Measurements from ENCODE around the gene AKAP8L. TPM values are rescaled to one million over a fixed set of nuclear protein-coding genes. Genes with fewer than 3 reads are reported as not detected.

The AKAP8L gene
- total and polyA plus RNA-seq, 12 donors: 48.3 to 652 (median 131) TPM

DNA sequence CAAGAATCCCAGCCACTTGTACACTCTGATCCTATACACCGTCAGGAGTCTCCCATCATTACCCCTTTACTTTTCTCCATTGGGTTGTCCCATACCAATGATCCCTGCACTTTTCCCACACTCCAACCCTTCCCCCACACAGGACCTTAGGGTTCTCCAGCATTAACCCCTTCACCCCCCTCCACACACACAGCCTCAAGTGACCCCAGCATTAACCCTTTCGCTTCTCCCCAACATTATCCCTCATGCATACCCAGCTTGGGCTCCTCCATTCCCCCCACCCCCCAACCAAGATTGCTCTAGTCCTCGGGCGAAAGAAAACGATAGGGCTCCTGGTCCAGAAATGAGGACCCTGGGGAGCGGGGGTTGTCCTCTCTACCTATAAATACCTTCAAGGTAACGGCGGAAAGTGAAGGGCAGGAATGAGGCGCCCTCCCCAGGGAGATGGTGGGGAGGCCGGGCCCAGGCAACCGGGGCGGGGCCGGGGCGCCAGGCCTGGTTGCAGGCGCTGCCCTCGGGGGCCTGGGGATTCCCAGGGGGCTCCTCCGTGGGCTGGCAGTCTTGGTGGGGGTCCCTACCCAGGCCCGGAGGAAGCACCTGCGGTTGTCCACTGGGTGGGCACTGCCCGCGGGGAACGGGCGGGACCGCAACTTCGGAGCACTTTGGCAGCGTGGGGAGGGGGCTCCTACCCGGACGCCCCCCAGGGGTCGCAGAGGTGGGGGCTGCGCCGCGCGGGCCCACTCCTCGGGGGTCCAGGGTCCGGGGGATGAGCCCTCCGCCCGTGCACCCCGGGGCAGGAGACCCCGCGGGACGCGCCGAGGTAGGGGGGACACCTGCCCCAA, 30.2 kb upstream of the AKAP8L start:
- peak overlapping the region in 4 of 5 donors; percentile 64 to 96 (median 68) for H3K27ac ChIP-seq
- peaks cover 7 to 10% of the 10 kb centered on the region in 2 donors for H3K4me1 ChIP-seq (replicated peaks in 1 of 2)
- no peaks in the 10 kb centered on the region for H3K36me3 ChIP-seq (replicated peaks in 1 of 2)
- DNase-seq: peak in 4 of 7 donors; percentile 37 to 58 (median 44)
- peak overlapping the region in 3 of 4 donors; percentile 10 to 93 (median 62) for H3K4me3 ChIP-seq
- H3K27me3 ChIP-seq: no peaks in the 10 kb centered on the region
- no peak for TF ChIP-seq POLR2A (IDR thresholded peaks at IDR 0.05)
- TF ChIP-seq, protein P1, sequence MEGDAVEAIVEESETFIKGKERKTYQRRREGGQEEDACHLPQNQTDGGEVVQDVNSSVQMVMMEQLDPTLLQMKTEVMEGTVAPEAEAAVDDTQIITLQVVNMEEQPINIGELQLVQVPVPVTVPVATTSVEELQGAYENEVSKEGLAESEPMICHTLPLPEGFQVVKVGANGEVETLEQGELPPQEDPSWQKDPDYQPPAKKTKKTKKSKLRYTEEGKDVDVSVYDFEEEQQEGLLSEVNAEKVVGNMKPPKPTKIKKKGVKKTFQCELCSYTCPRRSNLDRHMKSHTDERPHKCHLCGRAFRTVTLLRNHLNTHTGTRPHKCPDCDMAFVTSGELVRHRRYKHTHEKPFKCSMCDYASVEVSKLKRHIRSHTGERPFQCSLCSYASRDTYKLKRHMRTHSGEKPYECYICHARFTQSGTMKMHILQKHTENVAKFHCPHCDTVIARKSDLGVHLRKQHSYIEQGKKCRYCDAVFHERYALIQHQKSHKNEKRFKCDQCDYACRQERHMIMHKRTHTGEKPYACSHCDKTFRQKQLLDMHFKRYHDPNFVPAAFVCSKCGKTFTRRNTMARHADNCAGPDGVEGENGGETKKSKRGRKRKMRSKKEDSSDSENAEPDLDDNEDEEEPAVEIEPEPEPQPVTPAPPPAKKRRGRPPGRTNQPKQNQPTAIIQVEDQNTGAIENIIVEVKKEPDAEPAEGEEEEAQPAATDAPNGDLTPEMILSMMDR (IDR thresholded peaks at IDR 0.05): peak in 1 of 6 experiments; percentile 11
- intact Hi-C loops (cut with DNase I): no loop called here
- H3K9me3 ChIP-seq (replicated peaks in 1 of 3): no peaks in the 10 kb centered on the region
- WGBS, 4 donors: 3 to 8% (median 4%) methylated on average over 10 to 42 of the region's 43 CpGs

DNA sequence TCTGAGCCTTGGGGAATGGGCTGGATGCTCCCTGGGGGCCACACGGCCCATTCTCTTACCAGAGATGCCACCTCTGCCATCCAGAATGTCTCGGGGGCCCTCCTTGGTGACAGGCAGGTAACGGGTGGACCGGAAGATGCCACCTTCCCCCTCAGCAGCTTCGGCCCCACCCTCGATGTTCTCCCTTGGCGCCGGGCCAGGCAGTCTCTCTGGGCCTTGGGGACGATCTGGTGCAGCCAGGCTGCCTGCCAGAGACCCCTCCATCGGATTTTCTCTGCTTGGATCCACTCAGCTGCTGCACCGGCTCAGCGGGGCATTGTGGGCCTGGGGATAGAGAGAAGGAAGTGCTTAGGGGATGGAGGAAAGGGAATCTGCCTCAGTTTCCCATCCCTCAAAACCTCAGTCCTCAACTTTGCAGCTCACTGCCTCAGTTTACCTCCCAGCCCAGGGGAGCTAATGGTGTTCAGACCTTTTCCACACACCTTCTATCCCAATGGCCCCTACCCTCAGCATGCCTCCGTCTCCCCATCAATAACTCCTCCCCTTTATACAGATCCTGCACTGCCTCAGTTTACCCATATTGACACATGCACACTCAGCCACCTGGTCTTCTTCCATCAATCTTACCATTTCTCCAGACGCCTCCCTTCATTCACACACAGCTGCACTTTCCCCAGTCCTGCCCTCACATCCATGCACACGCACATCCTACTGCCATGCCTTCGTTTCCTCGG, 29.4 kb upstream of the AKAP8L start:
- no peaks in the 10 kb centered on the region for H3K9me3 ChIP-seq (replicated peaks in 1 of 3)
- DNase-seq: peak in 2 of 7 donors; percentile 25 to 56
- 48 to 64% (median 56%) methylated on average over 8 to 17 of the region's 17 CpGs for WGBS, 4 donors
- no peak overlapping the region for H3K4me3 ChIP-seq
- intact Hi-C loops (cut with DNase I): no loop called here
- no peaks in the 10 kb centered on the region for H3K36me3 ChIP-seq (replicated peaks in 1 of 2)
- TF ChIP-seq, protein P1 (IDR thresholded peaks at IDR 0.05): no peak
- no peak for TF ChIP-seq POLR2A (IDR thresholded peaks at IDR 0.05)
- peak overlapping the region in 1 of 5 donors; percentile 96 for H3K27ac ChIP-seq
- no peaks in the 10 kb centered on the region for H3K27me3 ChIP-seq
- H3K4me1 ChIP-seq (replicated peaks in 1 of 2): peaks cover 7 to 10% of the 10 kb centered on the region in 2 donors

DNA sequence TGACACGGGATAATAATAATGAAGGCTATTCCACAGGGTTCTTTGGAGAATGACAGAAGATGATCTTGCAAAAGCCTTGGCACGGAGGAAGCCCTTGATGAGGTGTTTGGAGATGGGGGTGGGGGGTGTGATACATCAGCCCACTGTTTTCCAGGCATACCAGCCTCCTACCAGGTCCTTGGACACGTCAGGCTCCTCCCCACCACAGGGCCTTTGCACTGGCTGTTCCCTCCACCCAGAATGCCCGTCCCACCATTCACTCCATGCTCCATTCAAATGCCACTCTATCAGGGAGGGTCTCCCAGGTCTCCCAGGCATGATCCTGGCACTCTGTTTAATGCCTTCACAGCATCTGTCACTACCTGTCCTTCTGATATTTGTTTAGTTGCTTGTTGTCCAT, 28.3 kb upstream of the AKAP8L start:
- Histone ChIP-seq H3K9me3 (replicated peaks in 1 of 3) (no peaks in the 10 kb centered on the region), H3K4me3 (no peak overlapping the region), H3K27ac (no peak overlapping the region), H3K4me1 (replicated peaks in 1 of 2) (peaks cover 5 to 7% of the 10 kb centered on the region in 2 donors), H3K36me3 (replicated peaks in 1 of 2) (no peaks in the 10 kb centered on the region), H3K27me3 (no peaks in the 10 kb centered on the region)
- TF ChIP-seq POLR2A (IDR thresholded peaks at IDR 0.05): no peak
- TF ChIP-seq, protein P1 (IDR thresholded peaks at IDR 0.05): no peak
- peak in 1 of 7 donors; percentile 14 for DNase-seq
- WGBS, 4 donors: 54 to 81% (median 80%) methylated on average over 4 of the region's 4 CpGs
- intact Hi-C loops (cut with DNase I): no loop called here

DNA sequence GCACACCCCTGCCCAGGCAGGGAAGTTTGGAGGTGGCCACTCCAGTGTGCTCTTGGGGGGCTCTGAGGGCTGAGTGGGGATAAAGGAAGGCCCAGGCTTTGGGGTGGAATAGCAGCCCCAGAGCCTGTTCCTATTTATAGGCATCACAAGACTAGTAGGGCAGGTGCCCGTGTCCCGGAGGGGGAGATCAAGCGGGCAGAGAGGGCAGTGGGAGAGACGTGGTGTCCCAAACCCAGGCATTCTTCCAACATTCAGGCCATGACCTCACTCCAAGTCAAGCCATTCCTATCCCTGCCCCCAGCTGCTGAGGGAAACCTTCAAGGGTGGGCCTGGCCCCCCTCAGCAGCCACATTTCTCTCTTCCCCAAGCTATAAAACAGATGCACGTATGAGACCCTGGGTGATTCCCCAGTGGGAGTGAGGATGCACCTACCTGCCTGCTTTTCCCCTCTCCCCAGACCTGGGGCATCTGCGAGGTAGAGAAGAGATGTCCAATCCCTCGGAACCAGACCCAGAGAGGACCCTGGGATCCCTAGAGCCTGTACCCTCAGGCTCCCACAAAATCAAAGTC, 27.1 kb upstream of the AKAP8L start:
- Histone ChIP-seq H3K27me3 (no peaks in the 10 kb centered on the region), H3K27ac (no peak overlapping the region), H3K36me3 (replicated peaks in 1 of 2) (no peaks in the 10 kb centered on the region), H3K4me1 (replicated peaks in 1 of 2) (peaks cover 5 to 7% of the 10 kb centered on the region in 2 donors), H3K9me3 (replicated peaks in 1 of 3) (no peaks in the 10 kb centered on the region), H3K4me3 (no peak overlapping the region)
- DNase-seq: peak in 6 of 7 donors; percentile 53 to 81 (median 73)
- no peak for TF ChIP-seq POLR2A (IDR thresholded peaks at IDR 0.05)
- TF ChIP-seq, protein P1 (IDR thresholded peaks at IDR 0.05): no peak
- 43 to 66% (median 61%) methylated on average over 6 to 7 of the region's 7 CpGs for WGBS, 4 donors
- intact Hi-C loops (cut with DNase I): no loop called here
